ENCODE data around the gene CHST3. TPM values are rescaled to one million over a fixed set of nuclear protein-coding genes. Genes with fewer than 3 reads are reported as not detected.

The CHST3 gene
- total RNA-seq, 1 donor from 2014 or later = 41.4 TPM

DNA sequence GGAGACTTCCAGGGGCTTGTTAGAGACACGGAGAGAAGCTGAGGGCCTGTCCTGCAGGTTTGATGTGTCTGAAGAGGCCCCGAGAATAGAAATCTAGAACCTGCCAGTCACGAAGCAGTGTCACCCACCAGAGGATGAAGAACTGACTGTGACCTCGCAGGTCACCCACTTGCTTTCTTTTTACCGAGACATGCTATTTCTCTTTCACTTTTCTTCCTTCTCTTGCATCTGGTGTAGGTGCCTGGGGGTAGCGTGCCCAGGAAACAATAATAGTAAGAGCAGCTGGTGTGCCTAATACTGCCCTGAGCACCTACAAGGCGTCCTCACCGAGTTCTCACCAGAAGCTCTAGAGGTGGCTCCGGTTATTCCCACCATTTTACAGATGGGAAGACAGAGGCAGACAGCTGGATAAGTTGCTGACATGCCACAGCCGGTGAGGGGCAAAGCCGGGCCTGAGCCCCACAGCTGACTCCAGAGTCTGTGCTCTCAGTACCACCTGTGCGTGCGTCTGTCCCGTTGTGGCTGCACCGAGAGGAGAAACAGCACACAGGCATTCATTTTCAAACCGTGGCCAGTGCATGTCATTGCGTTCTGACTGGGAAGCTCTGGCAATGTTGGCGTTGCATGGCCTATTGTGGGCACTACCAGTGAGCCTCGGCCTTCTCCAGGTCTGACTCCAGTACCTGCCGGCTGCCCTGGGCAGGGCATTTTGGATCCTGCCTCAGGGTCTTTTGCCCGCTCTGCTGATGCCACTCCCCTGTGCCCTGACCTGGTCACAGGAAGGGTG is 7.8 kb downstream of the CHST3 start:
- Histone ChIP-seq H3K4me3 (peak overlapping the region in 1 of 2 donors; percentile 14), H3K27ac (peak overlapping the region; percentile 64 to 90), H3K9me3 (no peaks in the 10 kb centered on the region), H3K4me1 (peaks cover 49 to 82% of the 10 kb centered on the region in 2 donors), H3K36me3 (peaks cover 0 to 7% of the 10 kb centered on the region in 2 donors), H3K27me3 (no peaks in the 10 kb centered on the region)
- TF ChIP-seq, protein P1, sequence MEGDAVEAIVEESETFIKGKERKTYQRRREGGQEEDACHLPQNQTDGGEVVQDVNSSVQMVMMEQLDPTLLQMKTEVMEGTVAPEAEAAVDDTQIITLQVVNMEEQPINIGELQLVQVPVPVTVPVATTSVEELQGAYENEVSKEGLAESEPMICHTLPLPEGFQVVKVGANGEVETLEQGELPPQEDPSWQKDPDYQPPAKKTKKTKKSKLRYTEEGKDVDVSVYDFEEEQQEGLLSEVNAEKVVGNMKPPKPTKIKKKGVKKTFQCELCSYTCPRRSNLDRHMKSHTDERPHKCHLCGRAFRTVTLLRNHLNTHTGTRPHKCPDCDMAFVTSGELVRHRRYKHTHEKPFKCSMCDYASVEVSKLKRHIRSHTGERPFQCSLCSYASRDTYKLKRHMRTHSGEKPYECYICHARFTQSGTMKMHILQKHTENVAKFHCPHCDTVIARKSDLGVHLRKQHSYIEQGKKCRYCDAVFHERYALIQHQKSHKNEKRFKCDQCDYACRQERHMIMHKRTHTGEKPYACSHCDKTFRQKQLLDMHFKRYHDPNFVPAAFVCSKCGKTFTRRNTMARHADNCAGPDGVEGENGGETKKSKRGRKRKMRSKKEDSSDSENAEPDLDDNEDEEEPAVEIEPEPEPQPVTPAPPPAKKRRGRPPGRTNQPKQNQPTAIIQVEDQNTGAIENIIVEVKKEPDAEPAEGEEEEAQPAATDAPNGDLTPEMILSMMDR (IDR thresholded peaks at IDR 0.05) = no peak
- no peak for DNase-seq (ENCODE audit: low spot score in 2 of 2)
- intact Hi-C loops (cut with DNase I) = no loop called here

DNA sequence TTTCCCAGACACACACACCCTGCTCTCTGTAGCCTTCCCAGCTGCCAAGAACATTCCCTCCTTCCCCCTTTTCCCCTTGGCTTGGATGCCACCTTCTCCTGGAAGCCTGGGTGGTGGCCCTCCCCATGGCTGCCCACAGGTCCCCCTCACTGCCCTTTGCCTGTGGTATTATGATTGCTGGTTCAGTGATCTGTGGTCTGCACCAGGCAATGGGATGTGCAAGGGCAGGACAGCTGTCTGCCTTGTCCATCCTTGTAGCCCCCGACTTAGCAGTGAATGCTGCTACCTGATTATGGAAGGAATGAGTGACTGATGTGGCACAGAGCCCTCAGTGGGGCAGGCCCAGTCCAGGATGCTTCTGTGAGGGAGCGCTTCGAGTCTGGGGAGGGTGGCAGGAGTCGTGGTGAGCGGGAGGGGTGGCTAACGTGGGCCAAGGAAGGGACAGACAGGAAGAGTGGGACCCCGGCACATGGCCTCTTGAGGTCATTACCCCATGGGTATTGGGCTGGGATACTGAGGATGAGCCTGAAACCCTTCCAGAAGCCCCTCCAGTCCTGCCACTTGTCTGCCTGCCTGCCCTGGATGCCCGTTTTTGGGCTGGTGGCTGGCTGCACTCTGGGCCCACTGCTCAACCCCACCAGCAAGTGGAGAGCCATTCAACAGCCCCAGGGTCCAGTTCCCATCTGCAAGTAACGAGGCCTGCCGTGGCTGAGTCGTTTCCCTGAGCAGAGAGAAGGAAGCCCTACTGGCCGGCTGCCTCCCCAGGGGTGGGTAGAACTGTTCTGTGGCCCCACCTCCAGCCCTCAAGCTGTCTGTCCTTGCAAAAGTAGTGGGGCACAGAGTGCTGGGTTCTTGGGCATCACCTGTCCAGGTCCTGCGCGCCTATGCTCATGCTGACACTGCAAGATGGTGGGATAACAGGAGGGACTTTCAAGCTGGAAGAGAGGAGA is 8.8 kb downstream of the CHST3 start:
- Histone ChIP-seq H3K27me3 (no peaks in the 10 kb centered on the region), H3K27ac (peak overlapping the region; percentile 90 to 93), H3K9me3 (no peaks in the 10 kb centered on the region), H3K36me3 (peaks cover 0 to 7% of the 10 kb centered on the region in 2 donors), H3K4me1 (peaks cover 49 to 80% of the 10 kb centered on the region in 2 donors), H3K4me3 (no peak overlapping the region)
- TF ChIP-seq, protein P1 (IDR thresholded peaks at IDR 0.05) = no peak
- no peak for DNase-seq (ENCODE audit: low spot score in 2 of 2)
- intact Hi-C loops (cut with DNase I) = no loop called here

DNA sequence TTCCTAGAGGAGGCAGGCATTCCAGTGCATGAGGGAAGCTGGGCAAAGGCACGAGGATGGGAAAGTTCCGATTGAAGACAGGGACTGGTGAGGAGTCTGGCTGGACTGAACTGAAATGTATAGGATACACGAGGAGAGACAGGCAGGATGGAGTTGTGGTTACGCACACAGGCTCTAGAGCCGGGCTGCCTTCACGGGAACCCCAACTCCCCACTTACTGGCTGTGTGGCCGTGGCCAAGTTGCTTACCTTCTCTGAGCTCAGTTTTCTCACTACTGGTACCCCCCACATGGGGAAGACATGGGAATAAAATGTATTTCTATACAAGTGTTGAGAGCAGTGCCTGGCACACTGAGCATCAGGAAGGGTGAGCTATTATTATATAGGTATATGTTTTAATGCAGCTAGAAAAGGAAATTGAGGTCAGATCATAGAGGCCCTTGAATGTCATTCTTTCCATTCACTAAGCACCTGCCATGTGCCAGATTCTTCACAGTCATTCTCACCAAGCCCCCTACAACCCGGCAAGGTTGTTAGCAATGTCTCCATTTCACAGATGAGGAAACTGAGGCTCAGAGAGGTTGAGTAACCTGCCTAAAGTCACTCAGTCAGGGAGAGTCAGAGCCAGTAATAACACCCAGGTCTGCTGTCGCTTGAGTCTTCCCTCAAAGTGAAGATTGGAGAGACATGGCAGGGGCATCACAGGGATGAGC is 9.7 kb downstream of the CHST3 start:
- H3K4me3 ChIP-seq = no peak overlapping the region
- H3K4me1 ChIP-seq = peaks cover 50 to 77% of the 10 kb centered on the region in 2 donors
- TF ChIP-seq, protein P1 (IDR thresholded peaks at IDR 0.05) = no peak

DNA sequence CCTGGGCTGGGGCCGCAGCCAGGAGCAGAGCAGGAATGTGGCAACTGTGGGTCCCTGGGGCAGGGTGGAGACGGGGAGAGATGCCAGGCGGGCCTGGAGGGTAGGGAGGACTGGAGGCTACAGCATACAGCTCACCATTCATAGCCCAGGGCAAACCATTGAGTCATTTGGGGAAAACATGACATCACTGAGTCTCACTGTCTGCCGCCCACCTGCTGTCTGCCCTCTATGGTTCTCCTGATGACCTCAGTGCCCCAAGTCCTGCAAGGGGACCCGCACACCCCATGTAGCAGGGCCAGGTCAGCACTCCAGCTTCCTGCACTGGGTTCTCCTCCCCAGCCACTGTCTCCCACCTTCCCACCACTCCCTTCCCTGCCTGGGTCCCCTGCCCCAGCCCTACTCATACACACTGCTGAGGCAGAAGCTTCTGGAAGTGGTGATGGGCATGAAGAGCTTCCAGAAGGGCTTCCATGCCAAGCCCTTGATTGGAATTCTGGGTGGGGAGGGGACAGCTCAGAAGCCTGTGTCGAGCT is 10.4 kb downstream of the CHST3 start:
- intact Hi-C loops (cut with DNase I) = loop anchor here (1.0 kb wide), 1 partner anchor 10 kb away; the partner anchor contains the start of gene CHST3
- peaks cover 55 to 78% of the 10 kb centered on the region in 2 donors for H3K4me1 ChIP-seq

More for the DNA sequence above, 9.7 kb downstream of the CHST3 start:
- no peak for DNase-seq (ENCODE audit: low spot score in 2 of 2)
- Histone ChIP-seq H3K27ac (peak overlapping the region; percentile 90 to 93), H3K9me3 (no peaks in the 10 kb centered on the region), H3K27me3 (no peaks in the 10 kb centered on the region), H3K36me3 (peaks cover 0 to 7% of the 10 kb centered on the region in 2 donors)
- intact Hi-C loops (cut with DNase I) = no loop called here

More for the DNA sequence above, 10.4 kb downstream of the CHST3 start:
- TF ChIP-seq, protein P1 (IDR thresholded peaks at IDR 0.05) = no peak
- H3K9me3 ChIP-seq = no peaks in the 10 kb centered on the region
- peak in 1 of 2 donors; percentile 85 for DNase-seq (ENCODE audit: low spot score in 2 of 2)
- H3K4me3 ChIP-seq = peak overlapping the region in 1 of 2 donors; percentile 40
- no peaks in the 10 kb centered on the region for H3K27me3 ChIP-seq
- H3K27ac ChIP-seq = peak overlapping the region; percentile 90 to 93
- H3K36me3 ChIP-seq = peaks cover 0 to 1% of the 10 kb centered on the region in 2 donors

Measured in ascending aorta (tissue), 2 donors.